ENCODE measurements around the gene FAM72C.
"Not testable (repeated sequence)": the region's sequence is repeated elsewhere in the genome, so short reads cannot be mapped to it uniquely, and the experiment has no call there.

Gene FAM72C

DNA sequence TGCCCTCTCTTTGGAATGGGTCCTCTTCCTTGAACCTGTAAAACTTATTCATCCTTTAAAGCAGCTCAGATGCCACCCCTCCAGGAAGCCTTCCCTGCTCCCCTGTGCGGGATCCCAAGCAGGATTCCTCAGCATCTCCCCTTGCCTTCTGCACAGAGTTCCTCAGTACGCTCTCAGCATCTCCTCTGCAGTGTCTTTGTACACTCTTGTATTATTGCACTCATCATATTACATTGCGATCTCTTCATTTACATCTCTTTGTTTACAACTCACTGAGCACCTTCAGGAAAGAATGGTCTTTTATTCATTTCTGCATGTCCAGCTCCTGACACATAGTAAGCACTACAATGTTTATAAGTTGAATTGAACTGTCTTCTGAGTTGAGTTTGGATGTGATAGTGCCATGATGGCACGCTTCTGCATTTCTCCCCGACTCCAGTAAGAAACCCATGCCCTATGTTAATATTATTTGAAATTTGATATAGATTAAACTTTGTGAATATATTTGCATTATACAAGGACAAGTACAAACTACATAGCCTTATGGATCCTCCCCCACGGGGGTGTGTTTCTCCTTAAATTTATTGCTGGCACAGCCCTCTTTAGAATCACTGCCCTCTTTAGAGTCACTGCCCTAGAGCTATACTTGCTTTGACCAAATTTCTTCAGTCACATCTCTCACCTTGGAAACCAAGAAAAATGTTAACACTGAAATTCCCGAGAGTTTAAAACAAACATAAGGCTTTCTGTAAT is 13.1 kb upstream of the FAM72C start:
- DNase-seq: not testable (repeated sequence)

DNA sequence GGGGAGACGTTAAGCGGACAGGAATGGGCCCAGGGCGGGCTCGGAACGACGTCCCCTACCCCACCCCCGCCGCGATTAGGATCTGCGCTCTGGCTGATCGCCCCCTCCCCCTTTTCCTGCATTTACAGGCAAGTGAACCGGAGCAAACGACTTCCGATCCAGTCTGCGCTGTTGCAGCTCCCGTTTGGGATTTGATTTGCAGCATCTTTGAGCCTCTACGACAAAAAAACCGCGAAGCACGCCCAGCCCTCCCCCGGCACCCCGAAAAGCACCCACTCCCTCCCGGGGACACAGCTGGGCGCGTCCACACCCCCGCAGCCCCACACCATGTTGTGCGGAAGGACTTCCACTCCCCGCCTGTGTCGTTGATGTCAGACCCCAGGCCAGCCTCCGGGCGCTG is 2.6 kb upstream of the FAM72C start:
- DNase-seq: not testable (repeated sequence)

DNA sequence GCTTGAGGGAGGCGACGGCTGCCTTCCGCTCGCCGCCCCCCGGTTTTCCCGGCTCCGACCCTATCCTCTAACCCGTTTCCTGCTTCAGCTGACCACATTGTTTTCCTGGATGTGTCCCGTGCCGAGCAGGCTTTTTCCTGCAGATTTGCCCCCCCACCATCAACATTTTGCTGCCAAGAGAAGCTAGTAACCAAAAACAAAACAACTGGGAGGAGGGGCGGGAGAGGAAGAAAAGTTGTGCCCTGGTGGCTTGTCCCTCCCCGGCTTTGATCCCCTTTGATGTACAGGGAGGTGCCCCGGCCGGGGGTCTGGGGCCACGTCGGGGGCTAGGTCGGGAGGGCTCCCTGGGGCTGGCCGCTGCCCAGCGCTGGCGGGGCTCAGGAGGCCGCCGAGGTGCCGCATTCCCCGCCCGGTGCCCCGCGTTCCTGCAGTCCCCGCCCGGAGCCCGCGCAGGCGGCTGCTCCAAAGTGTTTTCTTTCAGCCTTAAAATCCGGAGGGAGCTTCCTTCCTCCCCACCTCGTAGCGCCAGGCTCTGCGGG is 2.2 kb upstream of the FAM72C start:
- peak; percentile 28 to 29 for DNase-seq

DNA sequence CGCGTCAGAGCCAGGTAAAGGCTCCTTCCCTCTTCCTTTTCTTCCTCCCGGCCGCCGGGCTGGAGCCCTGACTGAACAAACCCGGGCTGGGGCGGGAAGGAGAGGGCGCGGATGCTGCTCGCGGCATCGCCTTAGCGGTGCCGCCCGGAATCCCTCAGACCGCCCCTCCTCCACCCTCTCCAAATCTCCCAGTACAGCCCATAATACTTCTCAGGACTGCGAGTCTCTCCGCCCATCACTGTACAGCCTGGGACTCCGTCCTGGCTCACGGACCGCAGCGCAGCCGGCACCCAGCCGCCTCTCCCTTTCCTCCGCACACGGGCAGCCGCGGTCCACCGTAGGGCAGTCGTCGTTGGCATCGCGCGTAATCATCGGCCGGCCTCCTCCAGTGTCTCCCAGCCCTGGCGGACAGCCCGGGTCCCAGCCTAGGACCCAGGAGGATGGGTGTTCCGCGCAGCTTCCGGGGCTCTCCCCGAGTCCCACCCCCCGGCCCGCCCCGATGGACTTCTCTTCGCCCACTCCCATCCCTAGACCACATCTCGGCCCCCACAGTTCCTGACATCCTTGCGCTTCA is 1.1 kb upstream of the FAM72C start:
- DNase-seq: not testable (repeated sequence)

DNA sequence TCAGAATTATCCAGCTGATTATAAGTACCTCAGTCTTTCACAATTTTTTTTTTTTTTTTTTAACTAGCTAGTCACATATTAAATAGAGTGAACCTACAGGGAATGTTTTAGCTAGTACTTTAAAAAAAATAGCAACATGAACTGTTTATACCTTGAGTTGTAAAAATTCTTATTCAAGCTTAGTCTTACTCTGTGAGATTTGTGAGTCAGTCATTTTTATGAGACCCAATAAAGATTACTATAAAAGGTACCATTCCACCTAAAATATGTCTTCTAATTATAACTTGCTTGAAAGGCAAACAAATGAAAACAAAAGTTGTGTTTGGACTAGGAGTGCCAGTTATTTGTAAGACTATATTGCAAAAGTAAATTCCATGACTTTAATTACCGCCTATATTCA is 5.9 kb downstream of the FAM72C start:
- not testable (repeated sequence) for DNase-seq

DNA sequence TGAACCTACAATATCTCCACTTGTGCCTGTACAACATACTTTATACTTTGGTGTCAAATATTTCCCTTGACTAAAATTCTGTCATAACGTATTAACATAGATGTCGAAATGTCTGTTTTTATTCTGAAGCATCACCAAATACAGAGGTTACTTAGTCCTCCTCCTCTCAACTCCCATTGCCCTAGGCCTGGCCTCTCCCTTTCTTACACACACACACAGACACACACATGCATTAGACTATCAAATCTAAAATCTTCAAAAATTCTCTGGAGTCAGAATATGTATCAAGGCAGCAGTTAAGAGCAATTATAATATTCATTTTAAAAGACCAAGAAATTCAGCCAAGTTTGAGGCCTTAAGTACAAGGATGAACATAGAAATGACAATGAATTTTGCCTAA is 7.5 kb downstream of the FAM72C start:
- not testable (repeated sequence) for DNase-seq

DNA sequence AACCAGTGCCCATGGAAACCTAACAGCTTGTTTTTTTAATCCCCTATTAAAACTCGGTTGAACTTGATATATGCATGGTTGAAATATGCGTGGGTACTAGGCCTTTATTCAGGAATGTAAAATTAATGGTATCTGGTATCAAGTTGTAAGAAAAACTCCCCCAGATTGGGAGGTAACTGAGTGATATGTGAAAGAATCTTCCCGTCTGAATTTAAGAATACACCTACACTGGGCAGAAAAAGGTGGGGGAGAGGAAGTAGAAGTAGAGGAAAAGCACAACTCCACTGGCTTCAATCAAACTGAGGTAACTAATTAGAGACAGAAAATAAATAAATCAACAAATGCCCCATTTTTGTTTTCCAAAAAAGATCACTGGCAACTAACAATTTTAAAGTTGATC is 15.9 kb downstream of the FAM72C start:
- DNase-seq: not testable (repeated sequence)

DNA sequence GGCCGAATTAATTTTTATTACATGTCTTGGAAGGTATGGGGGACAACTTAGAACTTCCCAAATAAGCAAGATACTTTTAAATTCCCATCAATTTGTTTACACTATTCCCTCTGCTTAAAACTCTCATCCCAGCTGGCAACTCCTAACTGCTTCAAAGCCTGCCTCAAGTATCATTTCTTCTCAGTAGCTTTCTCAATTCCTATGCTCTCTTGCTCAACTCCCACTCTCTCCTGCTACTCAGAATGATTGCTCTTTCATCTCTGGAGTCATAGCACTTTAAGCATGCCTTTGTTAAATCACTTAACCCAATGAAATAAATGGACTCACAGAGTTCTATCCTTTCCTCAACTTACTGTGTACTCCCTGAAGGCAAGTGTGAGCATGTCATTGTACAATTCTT is 18.9 kb downstream of the FAM72C start:
- DNase-seq: not testable (repeated sequence)

DNA sequence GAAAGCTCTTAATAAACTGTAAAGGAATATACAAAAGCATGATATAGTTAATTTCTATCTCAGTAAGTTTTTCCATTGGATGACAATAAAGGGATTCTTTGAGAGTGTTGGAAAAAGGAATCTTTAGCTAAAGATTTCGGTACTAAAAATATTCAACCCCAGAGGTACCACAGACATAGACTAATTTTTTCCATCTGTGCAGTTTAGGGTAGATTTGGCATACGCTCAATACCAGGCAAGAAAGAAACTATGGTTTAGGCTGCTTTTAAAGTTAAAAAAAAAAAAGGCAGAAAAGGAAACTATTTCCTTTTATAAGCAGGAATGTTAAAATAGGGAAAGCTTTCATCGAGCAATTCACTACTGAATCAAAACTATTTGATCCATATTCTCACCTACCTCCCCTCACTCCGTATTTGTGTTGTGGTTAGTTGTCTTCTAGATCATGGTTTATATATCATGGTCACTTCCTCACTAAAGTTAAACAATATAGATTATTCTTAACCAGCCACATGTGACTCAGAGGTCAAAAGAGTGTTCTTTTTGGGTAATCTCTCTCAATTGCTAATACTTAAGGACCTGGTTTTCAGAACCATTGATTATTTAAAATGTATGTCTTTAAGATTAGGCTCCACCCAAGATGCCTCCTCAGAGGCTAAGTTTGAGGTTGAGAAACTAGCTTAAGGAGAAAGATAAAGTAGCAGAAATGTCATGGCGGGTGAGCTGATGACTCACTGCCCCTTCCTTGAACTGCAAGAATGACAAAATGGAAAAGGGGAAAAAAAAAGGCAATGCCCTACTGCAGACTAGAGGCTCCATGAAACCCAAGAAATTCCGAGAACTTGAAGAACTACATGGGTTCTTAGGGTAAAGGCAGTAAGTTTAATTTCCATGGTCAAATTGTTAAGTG is 20.0 kb downstream of the FAM72C start:
- DNase-seq: not testable (repeated sequence)

DNA sequence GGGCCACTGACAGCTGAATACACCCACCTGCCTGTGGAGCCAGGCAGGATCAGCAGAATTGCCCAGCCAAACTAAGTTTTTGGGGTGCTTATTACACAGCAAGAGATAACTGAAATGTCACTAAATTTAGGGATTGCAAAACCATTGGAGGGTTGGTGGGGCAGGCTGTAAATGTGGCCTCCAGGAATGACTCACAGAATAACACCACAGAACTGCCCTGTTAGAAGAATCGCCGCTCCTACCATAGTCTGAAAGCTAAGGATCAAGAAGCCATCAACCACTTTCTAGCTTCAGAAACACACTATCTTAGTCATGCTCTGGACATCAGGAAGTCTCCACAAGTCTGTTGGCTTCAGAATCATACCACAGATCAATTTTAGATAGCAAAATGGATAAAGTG is 24.0 kb downstream of the FAM72C start:
- not testable (repeated sequence) for DNase-seq

DNA sequence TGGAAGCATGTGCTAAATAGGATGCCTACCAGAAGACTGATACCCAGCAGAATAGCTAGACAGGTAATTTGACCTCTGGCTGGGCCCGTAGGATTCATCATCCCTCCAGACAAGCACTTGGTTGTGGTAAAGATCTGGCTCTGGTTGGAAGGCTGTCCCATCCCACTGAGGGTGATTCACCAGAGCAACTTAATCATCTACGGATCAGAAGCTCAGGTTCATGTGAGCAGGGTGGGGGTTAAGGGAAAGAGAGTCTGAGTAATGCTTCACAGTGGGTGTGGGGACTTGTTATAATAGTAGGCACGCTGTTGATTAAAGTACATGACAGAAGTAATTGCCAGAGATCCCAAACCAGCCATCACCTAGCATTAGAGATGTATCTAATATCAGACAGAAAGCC is 26.5 kb downstream of the FAM72C start:
- DNase-seq: not testable (repeated sequence)

DNA sequence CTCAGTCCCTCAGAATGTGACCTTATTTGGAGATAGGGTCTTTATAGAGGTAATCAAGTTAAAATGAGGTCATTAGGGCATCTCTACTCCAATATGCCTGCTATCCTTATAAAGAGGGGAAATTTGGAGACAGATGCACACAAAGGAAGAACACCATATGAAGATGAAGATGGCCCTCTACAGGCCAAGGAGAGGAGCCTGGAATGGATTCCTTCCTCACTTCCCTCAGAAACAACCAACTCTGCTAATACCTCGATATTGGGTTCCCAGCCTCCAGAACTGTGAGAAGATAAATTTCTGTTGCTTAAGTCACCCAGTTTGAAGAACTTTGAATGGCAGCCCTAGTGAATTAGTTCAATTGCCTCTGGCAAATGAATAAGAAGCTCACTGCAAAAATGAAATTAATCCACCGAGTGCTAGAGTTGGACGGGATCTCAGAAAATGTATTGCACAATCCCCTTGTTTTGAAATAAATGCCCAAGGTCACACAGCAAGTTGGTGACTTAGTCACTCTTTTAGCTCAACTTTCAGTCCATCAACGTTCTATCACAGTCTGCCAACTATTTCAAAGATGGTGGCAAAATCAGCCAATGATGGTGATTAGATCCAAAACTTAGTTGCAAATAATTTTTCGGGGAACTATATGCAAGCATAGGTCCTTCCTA is 27.1 kb downstream of the FAM72C start:
- not testable (repeated sequence) for DNase-seq

DNA sequence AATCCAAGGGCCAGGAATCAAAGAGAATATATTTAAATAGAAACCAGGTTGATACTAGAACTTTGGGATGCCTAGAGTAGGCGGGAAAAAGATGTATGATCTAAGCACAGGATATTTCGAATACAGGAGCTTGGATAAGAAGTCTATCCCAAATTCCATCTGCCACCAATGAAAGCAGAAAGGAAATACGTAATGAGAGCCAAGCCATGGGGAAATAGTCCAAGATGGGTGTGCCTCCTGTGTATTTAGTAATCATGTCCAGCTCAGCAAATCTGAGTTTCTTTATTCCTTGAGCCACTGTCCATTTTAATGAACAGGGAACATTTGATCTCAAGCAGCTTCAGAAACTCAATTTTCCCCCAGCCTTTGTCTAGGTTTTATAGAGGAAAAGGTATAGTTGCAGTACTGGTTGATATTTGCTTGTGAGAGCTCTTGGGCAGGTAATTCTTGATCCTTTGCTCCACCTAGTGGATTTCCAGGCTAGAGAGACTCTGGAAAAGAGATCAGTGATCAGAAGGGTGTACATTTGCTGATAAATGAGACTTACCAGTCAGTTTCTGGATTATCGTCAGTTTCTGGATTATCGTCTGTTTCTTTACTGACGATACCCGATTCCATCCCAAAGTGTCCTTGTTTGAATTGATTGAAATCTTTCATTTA is 28.3 kb downstream of the FAM72C start:
- DNase-seq: not testable (repeated sequence)

DNA sequence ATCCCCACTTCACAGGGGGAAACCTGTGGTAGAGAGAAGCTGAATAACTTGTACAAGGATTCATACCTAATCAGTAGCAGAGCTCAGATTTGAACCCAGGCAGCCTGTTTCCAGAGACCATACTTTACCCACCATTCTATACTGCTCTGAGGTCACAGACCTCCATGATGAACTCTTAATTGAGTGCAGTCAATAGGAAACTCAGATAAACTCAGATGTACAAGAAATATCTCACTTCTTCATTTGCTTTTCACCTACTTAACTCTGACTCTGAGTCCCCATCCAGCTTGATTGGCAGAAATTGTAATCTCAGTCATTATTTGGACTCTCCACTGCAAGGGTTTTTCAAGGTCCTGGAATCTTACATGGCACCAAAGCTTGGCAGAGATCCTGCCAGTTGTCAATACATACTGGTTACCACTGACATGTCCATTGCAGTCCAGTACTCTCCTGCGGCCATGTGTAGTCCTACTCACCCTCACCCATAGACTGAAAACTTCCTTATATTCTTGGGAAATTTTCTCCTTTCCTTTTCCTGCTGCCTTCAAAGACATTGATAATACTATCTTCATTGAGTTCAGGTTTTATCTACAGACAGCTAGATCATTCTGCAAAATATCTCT is 29.4 kb downstream of the FAM72C start:
- not testable (repeated sequence) for DNase-seq

DNA sequence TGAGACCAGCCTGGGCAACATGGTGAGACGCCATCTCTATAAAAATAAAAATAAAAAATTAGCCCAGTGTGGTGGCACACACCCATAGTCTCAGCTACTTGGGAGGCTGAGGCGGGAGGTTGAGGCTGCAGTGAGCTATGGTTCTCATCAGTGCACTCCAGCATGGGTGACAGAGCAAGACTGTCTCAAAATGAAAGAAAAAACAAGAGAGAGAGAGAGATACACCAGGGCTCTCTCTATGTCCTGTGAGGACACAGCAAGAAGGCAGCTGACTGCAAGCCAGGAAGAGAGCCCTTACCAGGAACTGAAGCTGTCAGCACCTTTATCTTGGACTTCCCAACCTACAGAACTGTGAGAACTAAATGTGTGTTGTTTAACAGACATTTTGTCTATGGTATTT is 32.1 kb downstream of the FAM72C start:
- DNase-seq: not testable (repeated sequence)

DNA sequence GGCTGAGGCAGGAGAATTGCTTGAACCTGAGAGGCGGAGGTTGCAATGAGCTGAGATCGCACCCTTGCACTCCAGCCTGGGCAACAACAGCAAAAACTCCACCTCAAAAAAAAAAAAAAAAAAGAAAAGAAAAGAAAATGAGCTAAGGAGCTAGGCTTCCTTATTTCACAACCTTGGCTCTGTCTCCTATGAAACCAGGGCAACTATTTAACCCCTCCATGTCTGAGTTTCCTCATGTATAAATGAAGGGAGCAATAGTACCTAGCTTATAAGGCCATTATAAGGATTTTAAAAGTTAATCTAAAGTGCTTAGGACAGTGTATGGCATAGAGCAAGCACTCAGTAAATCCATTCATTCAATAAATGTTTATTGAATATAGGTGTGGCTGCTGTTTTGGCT is 32.9 kb downstream of the FAM72C start:
- DNase-seq: not testable (repeated sequence)

DNA sequence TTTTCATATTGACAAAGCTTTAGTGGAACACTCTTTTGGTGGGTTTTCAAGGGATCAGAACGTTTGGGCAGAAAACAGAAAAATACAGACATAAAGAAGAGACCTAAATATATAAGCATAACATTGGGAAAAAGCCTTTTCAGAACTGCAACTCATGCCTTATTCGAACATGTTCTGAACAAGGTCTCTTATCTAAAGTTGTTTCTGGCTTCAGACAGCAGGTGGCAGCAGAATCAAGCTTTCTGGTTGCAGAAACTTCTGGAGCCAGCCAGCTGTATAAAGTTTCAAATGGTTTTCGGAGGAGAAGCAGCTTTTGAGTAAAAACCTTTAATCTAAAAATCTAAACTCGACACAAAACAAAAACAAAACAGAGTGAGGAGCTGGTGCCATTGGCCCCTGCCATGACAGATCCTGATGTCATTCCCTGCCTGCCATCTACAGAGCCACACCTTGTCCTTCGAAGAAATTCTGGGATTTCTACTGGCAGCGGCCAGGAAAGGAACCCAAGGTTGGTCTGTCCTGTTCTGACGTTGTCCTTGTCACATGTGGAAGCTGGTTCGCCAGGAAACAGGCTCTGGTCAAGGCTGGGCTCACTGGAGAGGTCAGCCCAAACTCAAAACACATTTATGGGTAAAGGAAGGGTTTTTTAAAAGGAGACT is 35.2 kb downstream of the FAM72C start:
- DNase-seq: peak; percentile 36 to 37

DNA sequence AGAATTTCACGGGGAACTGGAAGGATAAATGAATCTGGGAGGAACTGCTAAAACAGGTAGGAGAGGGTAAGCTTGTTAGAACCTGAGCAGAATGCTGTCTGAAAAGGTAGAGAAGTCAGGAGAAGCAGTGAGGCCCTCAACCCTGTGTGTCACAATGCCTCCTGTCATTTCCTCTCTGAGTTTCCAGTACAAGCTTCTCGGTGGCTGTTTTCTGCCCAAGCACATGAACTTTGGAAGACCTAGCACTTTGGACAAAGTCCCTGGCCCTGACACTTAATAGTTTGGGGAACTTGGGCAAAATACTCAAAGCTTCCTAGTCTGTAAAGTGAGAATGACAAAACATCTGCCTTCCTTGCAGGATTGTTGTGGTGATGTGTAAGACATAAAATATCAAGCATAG is 52.7 kb downstream of the FAM72C start:
- not testable (repeated sequence) for DNase-seq

DNA sequence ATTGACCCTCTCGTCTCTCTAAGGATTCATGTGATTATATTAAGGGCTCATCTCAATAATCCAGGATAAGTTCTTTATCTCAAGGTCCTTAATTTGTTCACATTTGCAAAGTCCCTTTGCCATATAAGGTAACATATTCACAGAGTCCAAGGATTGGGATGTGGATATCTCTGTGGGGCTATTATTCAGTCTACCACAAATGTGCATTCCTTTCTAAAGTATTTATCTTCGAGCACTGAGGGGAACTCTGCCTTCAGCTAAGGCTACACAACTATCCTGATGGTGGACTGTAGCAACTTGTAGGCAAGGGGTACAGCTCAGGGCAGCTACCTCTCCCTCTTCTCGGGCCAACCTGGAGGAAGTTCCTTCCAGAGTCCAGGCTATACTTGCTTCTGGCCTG is 53.2 kb downstream of the FAM72C start:
- not testable (repeated sequence) for DNase-seq

DNA sequence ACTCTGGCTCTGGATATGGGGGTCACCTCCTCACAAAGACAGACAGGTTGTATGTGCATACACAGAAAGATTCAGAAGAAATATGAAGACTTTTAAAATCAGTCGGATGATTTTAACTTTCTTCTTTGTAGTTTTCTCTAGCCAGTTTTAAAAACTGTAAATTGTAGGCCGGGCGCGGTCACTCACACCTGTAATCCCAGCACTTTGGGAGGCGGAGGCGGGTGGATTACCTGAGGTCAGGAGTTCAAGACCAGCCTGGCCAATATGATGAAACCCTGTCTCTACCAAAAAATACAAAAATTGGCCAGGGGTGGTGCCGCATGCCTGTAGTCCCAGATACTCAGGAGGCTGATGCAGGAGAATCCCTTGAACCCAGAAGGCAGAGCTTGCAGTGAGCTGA is 58.1 kb downstream of the FAM72C start:
- DNase-seq: not testable (repeated sequence)
